ENCODE results near the gene WASF3. TPM values are rescaled to one million over a fixed set of nuclear protein-coding genes. Genes with fewer than 3 reads are reported as not detected.
A peak's percentile ranks its signal among the peaks of the same experiment; 100 is the strongest.

WASF3 gene
- total RNA-seq, 1 experiment from 2014 or later: 4.0 TPM

DNA sequence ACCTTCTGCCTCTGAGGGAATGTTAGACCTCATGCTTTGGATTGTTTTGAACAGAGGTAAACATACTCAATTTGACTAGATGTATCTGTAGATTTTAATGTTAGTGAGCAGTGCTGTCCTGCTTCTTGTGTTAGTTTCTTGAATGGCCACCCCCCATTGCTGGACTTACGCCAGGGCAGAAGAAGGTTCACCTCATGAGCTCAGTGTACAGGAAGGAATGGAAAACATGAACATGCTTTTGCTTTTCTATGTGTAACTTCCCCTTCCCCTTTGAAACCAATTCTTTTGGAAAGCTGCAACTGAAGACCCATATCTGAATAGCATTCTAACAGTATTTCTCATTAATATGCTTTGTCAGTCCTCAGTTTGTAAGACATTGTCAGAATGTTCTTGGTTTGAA lies 32.3 kb downstream of the WASF3 start:
- DNase-seq (ENCODE audit: low spot score): no peak

DNA sequence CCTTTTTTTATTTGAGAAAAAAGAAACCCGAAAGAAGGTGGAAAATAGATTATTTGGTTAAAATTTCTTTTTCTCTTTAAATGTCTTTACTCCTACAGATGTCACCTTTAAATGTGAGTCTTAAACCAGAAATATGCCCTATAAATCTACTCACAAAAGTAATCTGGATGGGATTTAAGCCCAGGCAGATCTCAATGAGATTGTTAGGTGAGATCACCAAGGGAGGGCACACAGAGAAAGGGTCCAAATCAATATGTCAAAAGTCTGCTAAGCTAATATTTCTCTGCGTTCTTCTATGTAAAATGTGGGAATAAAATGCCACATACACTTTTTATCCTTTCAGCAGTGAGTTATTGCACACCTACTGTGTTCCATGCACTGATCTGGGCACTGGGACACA lies 32.9 kb downstream of the WASF3 start:
- no peak for DNase-seq (ENCODE audit: low spot score)

DNA sequence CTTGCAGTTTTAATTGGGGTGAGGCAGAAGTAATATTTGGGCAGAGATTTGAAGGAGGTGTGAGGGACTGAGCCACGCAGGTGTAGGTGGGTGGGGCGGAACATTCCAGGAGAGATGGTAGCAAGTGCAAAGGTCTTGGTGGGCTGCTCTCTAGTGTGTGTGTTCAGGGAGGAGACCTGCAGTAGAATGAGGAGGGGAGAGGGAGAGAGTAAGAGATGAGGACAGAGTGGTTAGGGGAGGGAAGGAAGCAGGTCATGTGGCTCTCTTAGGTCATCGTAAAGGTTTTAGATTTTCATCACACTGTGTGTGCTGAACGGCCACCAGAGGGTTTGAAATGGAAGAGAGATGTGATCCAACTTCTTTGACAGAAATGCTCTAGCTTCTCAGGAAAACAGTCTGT lies 33.5 kb downstream of the WASF3 start:
- DNase-seq (ENCODE audit: low spot score): no peak

DNA sequence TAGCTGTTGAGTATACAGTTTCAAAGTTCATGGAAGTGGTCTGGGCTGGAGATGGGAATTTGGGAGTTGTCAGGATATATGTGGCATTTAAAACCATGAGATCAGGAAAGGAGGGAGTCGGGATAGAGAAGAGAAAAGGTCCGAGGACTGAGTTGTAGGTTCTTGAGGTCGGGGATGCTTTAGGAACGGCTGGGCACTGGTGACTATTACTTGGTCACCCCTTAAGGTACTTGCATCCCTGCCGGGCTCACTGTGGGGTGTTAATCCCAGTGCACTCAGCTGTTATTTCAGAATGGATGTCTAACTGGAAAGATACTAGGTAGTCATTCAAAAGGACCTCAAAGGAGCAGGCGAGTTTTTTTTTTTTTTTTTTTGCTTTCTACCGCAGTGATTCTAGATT lies 34.2 kb downstream of the WASF3 start:
- DNase-seq (ENCODE audit: low spot score): no peak

DNA sequence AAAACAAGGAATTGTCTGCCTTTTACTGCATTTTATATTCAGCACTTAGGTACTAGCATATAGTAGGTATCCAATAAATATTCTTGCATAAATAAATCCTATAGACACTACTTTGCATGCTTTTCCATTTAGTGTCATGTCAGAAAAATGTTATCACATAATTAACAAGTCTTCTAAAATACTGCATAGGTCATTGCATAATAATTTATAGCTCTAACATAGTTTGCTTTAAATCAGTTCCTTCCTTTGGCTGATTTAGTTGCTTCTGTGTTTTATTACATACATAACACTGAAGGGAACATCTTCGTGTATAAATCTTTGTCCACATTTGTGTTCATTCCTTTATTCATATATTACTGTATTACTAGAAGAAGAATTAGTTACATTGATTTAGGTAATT lies 36.2 kb downstream of the WASF3 start:
- DNase-seq (ENCODE audit: low spot score): no peak

DNA sequence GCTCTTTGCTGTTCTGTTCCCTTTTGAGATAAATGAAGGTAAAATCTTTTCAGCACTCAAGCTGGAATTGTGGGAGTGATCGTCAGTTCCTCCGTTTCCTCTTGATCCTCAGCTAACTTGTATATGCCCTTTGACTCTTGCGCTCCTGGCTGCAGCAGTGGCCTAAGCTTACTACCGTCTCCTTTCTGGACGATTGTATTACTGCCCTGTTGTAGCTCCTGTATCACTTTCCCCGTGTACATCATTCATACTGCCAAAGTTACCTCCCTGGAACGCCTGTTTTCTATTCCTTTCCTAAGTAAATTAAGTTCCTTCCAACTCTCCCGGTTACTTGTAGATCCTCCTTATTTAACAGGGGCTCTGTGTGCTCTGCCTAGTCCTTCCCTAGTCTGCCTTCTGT lies 36.9 kb downstream of the WASF3 start:
- DNase-seq (ENCODE audit: low spot score): no peak

DNA sequence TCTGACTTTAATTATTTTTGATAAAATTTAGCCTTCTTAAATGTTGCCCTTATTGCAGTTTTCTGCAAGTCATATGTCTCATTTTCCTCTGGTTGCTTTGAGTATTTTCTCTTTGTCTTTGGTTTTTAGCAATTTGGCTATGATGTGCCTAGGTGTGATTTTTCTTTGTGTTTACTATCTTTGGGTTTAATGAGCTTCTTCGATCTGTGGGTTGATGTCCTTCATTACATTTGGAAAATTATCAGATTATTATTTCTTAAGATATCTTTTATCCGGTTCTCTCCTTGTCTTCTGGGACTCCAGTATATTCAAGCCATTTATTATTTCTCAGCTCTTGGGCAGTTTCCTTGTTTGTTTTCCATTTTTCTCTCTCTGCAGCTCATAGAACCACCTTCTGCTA lies 39.0 kb downstream of the WASF3 start:
- DNase-seq (ENCODE audit: low spot score): no peak

DNA sequence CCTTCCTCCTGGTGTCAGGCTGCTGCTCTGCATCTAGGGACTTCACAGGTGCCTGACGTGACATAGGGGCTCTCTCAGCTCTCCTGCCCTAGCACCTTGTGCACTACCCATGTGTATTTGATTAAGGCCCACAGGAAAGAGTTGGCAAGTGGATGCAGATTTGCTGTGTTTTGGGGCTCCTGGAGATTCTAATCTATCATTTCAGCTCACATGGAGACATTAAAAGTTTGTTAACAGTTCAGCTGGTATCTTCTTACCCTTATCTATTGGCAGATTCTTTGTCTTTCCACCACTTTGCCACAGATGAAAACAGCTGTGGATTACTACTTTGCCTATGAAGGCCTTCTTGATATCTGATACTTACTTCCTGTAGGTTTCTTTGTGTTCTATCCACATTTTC lies 41.9 kb downstream of the WASF3 start:
- DNase-seq (ENCODE audit: low spot score): no peak

DNA sequence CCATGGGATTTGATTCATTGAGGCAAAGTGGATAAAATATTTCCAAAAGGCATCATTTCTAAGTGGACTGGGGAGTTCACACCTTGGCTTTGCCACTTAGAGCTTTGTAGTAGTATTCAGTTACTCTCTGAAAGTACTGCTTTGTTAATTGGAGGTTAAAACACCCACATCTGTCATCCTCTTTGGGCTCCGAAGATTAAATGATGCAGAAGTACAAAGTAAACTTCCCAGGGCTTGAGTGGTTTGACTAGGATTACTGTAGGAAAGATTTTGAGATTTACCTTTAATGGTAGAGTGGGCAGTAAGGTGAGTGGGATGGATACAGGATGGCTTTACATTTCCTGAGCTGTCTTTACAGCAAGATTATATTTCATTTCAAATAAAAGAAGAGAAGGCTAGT lies 42.4 kb downstream of the WASF3 start:
- no peak for DNase-seq (ENCODE audit: low spot score)

DNA sequence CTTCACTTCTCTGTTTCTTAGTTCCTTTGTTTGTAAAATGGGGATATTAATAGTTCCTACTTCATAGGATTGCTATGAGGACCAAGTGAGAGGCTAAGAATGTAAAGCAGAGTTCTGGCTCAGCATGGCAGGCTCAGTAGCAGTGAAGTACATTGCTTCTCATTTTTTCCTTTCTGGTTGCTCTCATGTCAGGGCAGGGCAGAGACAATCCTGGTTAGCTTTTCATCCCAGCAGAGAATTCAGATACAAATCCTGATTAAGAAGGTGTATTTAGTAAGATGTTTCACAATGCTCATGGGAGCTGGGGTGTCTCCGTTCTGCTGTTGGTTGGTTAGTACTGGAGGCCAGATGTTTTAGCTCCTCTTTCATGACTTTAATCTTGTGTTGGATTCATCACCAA lies 42.9 kb downstream of the WASF3 start:
- no peak for DNase-seq (ENCODE audit: low spot score)

DNA sequence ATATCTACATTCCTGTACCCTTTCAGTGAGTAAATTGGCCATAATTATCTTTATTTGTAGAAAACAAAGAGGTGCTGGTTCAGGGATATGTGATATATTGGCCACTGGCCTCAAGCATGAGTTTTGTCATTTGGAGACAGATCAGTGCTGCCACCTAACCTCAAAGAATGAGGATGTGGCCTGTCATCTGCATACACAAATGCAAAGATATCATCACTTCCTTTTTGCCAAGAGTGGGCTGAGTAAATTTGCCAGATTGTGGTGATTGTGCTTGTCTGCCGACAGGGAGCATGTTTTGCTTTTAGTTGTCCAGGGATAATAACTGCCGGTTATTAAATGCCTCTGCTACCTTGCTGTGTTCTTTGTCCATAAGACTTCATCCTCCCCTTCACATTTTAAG lies 44.2 kb downstream of the WASF3 start:
- DNase-seq (ENCODE audit: low spot score): peak; percentile 57

DNA sequence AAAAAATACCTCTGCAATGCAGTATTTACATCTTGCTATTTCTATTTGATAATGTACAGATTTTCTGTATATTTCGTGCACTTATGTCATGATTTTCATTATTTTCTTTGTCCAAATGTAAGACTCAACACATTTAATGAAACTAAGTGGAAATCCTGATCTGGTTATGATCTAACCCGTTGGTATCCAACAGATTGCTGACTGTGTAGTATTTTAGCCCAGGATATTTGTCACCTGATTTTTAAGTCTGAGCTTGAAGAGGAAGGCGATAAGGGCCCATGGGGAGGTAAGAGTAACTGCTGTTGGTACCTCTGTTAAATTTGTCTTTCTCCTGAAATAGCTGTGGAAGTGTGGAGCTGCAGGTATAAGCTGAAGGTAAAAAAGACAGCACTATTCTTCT lies 45.3 kb downstream of the WASF3 start:
- no peak for DNase-seq (ENCODE audit: low spot score)

DNA sequence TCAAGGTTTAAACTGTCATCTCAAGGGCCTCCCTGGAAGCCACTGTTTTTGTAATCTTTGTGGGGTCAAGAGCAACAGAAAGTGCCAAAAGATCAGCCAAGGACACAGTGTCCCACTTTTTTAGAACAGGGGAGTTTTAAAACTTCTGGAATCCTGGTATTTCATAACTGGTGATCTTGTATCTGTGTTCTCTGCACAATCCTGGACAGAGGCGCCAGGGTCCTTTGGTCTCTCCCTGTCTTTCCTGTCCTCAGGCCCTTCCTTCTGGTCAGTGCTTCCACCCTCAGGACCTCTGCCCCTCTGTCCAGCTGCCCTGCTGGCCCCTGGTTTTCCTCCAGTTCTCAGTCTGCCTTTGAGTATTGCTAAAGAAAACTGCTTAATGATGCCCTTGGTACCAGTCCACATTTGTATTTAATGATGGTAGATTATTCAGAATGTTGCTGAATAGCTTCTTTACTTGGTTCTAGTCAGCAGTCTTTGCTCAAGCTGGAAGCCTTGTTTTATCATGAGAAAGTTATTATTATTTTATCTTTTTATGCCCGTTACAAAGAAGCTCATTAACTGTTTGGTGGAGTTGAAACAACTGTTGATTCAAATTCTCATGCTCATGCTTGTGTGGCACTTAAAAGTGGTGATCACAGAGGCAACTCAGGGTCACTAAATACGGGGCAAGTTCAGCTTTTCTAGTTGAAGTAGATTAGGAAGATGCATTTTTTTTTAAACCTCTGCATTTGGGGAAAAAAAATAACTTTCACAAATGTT lies 47.5 kb downstream of the WASF3 start:
- DNase-seq (ENCODE audit: low spot score): no peak

DNA sequence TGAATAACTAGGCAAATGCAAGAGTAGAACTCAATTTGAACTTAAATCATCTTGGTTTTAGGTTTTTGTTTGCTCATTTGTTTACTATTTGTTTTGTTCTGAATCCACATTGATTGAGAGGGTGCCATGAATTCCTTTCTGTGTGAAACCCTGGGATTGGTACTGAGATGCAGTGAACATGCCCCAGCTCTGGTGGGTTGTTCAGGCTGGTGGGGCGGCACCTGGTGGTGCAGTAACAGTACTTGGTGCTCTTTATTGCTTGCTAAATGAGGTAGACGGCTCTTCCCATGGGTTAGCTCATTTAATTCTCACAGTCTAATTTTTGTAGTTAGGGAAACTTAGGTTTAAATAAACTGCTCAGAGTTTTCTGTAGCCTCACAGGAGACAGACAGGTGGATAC lies 48.4 kb downstream of the WASF3 start:
- no peak for DNase-seq (ENCODE audit: low spot score)

DNA sequence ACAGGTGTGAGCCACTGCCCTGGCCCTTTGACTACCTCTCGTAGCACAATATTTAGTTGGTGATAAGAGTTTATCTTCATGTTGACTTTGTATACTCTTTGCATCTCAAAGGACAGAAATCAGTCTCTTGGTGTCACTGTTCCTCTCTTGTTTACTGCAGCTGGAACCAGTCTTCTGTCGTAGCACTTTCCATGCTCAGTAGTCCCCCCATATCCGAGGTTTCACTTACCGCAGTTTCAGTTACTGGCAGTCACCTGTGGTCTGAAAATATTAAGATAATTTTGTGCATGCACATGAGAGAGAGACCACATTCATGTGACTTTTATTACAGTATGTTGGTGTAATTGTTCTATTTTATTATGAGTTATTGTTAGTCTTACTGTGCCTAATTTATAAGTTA lies 49.1 kb downstream of the WASF3 start:
- no peak for DNase-seq (ENCODE audit: low spot score)

DNA sequence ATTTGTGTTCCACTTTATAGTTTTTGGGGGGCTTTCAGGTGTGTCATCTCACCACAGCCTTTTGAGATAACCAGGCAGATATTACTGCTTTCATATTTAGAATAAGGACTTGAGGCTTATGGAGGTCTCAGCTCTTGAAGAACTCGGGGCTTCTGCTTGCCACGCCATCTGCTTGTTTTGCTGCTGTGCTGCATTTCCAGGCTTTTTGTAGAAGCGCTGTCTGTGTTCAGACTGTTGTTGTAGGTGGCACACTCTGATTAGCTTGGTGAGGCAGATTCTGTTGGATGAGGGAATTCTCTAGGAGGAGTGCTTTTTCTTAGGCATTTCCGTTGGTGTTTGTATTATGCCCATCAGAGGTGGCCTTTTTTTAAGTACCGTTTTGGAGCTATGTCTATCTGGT lies 57.2 kb downstream of the WASF3 start:
- DNase-seq (ENCODE audit: low spot score): no peak

DNA sequence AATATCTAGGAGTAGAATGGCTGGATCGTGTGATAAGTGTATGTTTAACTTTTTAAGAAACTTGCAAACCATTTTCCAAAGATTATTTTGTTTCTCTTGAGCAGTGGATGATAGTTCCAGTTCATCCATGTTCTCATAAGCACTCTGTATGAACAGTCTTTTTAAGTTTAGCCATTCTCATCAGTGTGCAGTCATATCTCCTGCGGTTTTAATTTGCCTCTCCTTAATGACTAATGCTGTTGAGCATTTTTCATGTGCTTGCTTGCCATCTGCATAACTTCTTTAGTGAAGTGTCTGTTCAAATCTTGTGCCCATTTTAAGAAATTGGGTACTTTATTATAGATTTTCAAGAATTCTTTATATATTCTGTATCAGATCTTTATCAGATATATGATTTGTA lies 58.6 kb downstream of the WASF3 start:
- DNase-seq (ENCODE audit: low spot score): peak; percentile 52

DNA sequence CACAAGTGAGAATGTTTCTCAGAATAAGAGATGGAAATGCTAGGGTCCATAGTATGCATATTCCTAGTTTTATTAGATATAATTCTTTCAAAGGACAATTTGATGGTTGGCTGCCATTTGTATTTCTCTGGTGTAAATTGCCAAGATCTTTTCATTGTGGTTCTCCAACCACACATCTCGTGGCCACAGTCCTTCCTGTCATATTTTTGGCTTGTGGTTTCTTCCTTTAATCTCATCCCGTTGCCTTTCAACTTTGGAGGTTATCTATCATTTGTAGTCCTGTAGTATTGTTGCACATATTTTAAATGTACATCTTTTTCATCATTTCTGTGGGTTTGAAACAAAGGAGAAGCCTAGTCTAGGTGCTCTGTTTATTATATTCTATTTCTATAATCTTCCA lies 61.2 kb downstream of the WASF3 start:
- DNase-seq (ENCODE audit: low spot score): peak; percentile 4

DNA sequence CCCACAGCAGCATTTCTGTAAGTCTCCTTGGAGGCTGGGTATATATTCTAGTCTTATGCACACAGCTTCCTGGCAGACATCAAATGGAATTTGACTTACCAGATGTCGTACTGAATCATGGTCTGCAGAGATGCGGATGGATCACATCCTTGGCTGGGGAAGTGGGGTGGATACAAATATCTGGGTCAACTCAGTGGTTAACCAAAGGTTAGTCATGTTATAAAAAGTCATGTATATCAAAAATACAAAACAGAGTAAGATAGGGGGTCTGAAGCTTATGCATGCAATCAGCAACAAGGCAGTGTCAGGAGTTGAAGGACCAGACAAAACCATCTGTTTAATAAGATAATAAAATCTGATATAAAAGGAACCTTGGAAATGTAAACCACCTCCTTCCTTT lies 61.9 kb downstream of the WASF3 start:
- DNase-seq (ENCODE audit: low spot score): peak; percentile 53

DNA sequence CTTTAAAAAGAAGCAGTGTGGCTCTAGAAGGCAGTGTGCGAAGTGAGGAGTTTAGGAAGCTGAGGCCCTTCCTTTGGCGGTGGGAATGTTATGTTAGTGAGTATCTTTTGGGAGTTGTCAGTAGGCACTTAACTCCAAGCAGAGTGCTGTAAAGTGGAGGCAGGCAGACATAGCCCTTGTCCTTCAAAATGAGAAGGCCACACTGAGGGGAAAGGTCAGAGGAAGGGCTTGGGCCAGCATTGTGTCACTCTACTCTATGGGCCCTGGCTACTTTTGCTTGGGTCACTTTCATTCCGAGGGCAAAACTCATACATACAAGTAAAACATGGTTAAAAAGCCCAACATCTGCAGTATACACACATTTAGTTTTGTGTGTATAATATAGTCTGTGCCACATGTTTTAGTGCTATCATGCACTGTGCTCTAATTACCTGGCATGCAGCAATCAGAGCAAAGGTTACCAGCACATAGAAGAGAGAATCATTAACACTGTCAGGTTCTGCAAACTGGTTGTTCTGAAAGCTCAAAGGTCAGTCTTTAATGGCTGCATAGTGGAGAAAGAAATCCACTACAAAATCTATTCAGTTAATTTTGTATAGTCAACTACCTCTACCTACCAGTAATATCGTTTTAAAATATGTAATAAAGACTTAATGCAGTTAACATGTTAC lies 64.4 kb downstream of the WASF3 start:
- DNase-seq (ENCODE audit: low spot score): no peak

DNA sequence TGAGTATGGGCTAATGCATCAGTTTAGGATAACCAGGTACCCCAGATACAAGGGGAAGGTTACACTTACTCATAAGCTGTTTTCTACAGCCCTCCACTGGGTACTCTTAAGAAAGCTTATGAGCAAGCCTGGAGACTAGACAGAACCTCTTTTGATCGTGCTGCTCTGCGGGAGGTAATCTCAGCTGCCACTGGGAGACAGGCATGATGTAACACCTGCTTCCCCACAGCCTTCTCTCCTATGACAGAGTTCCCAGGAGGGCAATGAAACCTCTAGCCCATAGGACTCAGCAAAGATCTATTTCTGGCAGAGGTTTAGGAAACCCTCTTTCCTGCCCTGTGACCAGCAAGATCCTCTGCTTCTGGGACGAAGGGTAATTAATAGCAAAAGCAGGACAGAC lies 65.6 kb downstream of the WASF3 start:
- DNase-seq (ENCODE audit: low spot score): no peak

DNA sequence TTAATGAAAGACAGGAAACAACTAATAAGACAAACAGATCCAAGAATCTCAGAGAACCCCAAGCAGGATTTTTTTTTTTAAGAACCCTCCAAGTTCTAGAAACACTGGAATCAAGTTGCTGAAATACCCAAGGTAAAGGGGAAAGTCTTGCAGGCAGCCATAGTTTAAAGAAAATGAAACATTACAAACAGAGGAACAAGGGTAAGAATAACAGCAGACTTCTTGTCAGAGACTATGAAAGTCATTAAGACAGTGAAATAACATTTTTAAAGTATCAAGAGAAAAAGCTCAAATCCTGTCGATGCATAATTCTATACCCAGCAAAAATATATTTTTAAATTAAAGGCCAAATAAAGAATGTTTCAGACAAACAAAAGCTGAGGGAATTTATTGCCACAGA lies 67.1 kb downstream of the WASF3 start:
- DNase-seq (ENCODE audit: low spot score): no peak

DNA sequence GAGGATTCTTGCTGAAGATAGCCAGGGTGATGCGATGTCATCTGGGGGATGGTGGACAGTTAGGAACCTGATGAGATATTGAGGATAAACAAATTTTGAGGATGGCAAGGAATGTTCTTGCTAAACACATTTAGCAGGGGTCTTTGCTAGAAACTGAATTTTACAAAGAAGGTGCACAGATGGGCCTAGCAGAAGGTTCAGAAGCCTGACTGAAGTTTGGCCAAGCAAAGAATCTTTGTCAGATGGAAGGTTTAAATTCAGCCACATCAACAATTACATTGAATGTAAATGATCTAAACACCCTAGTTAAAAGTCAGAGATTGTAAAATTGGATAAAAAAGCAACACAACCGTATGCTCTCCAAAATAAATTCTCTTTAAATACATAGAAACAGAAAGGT lies 68.8 kb downstream of the WASF3 start:
- DNase-seq (ENCODE audit: low spot score): no peak

DNA sequence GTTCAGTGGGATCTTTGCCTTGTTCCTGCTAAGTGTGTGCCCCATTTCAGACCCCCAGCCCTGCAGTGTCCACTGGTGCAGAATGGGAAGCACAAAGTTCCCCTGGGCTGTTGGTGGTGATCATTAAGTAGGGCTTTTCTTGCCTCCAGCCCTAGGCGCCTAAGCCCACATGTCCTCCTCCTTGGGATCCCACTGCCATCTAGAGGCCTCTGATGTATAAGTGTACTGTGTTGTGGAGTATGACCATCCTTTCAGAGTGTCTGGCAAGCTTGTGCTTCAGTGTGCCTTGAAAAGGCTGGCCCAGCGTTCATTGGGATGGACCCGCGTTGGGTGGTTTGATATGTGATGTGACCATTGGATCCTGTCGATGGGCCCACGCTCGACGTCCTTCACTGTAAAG lies 71.2 kb downstream of the WASF3 start:
- no peak for DNase-seq (ENCODE audit: low spot score)

Data from A172 (cell line).